HG03066 (cell line): ENCODE results near the gene SFPQ.
"Not testable (repeated sequence)": the region's sequence is repeated elsewhere in the genome, so short reads cannot be mapped to it uniquely, and the experiment has no call there.

Experiments
- ATAC-seq: cut with Tn5 transposase; IDR thresholded peaks from one replicate; pipeline ENCODE4 v1.9.1; 2021; ENCODE audit warnings: low read depth; ENCODE audit not compliant: unreplicated experiment

The SFPQ gene

DNA sequence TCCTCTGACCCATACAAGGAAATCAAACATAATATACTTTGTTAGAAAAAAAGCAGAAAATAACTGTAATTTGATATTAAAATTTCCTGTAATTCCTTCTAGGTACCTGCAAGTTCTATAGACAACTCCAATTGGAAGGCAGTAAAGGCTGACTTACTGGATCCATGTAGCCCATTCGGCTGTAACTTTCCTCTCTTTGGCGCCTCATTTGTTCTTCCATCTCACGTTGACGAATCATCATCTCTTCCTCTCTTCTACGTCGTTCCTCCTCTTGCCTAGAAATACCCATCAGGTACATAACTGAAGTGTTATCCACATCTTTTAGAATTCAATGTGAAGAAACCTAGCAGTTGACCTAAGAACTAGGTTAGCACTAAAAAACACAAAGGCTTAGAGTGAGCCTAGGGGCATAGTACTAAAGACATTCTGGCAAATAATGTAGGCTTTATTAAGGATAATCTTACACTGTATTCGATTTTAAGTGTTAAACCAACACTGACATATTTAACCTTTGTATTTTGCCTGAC is 5.1 kb downstream of the SFPQ start:
- no peak for ATAC-seq

DNA sequence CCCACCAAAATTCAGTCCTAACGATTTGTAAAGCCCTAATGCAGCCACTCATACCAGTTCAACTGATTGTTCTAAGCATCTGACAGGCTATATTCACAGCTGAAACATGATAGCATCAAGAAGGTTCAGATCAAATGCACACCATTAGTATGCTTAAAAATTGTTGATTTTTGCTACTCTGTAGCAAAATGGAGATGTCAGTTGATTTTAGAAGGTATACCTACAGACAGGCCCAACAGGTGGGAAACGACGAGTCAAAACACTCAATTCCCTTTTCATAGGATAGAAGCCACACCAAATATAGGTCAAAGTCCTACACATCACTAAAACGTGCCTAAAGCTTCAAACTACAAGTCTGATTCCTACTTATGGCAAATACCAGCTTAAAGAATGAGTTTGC is 6.7 kb downstream of the SFPQ start:
- no peak for ATAC-seq

DNA sequence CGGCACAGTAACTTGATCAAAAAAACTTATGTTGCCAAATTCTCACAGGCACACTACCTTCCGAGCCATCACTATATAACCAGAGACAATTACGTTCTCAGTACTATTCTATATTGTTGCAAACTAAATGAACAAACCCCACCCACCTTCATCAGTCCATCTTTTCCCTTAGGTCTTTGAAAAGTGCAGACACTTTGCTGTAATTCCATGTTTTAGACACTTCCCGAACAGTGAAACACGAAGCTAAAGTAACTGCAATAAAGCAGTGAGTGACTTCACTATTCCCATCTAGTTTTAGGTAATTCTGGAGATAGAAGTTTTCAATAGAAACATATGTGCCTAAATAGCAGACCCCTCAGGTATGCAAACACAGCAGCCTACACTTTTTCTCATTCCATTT is 7.7 kb downstream of the SFPQ start:
- no peak for ATAC-seq

DNA sequence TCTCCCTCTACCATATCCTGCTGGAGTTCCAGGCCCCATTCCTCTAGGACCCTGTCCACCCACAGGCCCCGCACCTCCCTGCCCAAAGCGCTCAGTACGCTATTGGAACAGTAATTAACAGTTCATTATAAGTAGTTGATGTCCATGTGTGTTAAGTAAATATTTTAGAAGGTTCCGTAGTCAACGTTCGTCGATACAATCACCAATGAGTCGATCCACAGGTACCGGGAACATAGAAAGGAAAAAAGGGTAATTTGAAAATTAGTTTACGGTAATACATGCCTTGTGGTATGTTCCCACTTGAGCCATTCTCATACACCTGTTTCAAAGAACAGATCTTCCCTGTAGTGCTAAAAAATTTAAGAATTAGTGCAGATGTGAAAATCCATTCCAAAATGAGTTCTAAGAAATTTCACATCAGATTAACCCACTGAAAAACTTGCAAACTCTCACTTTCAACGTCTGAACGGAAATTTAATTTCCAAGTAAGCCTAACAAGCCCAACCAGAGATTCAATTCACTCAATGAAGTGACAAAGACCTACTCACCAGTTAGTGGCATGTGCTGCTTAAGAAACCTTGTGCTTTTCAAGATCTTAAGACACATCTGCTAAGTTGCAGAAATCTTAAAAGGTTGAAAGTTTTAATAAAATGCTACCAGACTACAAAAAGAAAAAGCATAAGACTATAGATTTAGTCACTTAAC is 8.3 kb downstream of the SFPQ start:
- ATAC-seq: no peak

DNA sequence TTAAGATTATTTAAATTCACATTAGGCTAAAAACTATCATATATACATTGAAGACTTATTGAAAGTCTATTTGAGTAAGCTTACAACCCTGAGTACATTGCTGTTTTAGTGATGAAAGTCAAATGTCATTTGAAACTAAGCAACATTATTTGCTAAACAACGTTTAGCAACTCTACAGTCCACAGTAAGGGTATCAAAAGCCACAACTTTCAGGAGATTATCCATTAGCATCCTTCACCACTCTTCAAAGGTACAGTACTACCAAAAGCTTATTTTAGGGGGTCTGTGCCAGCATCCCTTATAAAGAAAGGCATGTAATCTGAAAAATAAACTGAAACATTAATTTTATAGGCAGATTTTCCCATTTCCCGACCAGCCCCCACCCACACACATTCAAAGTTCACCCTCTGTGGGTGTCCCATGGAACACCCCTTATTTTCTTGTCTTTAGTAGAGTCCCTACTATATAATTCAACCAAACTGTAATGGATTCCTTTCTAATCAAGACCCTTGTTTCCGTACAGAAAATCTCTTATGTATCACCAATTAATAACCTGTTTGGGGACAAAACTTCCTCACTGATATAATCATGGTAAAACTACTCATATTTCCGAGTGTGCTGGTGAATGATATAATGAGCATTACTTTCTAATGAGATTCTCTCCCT is 11.0 kb downstream of the SFPQ start:
- ATAC-seq: no peak

DNA sequence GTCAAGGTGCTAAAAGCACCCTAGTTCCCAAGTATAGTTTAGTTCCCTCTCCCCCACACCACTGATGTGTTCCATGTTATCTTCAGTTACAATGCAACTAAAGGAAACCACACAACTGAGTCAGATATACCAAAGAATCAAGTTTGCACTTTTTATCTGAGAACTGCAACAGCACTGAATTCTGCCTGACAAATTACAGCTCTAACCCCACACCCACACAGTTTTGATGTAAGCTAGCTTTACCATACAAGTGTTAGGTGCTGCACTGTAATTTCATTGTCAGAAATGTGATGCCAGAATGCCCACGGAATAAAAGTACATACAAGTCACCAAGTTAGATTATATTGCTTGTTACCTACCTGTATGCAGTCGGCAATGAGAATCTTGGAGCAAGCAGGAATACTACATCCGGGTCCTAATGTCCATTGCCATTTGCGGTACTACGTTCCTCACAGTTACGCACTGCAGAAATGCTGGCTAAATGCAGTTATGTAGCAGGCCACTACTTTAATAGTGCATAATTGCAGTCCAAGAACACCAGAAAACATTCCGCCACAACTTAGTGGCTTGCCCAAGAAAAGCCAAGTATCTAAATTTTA is 12.1 kb downstream of the SFPQ start:
- no peak for ATAC-seq

DNA sequence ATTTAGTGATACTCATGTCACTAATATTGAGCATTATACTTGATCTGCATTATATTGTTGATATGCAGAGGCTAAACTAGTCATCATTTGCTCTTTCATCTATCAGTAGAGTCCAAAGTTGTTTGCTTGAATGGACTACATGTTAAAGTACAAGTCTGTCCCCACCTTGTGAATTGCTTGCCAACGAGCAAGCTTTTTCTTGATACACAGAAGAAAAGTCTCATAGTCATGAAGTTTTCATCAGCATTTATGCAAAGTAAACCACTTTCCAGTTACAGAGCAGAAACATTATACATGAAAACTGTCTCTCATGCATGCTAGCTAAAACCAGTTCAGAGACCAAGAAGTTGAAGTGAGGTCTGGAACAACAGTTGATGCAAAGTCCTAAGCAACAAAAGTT is 13.0 kb downstream of the SFPQ start:
- no peak for ATAC-seq

DNA sequence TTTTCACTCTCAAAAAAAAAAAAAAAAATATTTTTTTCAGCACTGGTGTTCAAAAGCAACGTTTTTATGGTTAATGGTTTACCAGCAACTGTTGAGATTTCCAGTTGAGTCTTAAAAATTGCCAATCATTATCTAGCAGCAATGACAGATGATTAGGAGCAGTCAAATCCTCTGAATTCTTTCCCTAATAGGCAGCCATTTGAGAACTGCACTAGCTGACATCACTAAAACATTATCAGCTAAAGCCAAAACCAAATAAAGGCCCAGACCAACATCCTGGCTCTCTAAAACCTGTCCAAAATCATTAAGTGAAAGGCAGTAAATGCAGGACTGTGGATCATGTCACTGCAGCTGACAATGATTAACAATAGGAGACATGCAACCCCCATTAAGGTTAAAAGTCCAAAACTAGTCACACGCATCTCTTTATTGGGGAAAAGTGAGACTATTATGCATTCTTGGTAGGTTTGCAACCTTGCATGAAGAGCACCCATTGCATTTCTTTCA is 14.0 kb downstream of the SFPQ start:
- no peak for ATAC-seq

DNA sequence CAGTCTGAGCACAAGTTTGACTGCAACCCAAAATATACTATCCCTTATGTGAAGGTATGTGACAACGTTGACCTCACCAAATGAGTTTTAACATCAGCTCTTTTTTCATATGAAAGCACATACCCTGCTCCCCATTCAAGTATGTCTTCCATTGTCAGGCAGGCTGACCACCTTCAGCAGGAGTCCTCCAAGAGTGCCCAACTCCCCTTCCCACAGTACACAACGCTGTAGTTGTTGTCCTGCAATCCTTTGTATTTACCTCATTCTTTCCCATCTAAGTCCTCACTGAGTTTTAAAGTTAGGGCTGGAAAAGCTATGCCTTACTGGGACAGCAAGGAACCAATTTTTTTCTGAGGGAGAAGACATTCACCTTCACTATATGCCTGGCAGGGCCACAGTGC is 14.7 kb downstream of the SFPQ start:
- no peak for ATAC-seq

DNA sequence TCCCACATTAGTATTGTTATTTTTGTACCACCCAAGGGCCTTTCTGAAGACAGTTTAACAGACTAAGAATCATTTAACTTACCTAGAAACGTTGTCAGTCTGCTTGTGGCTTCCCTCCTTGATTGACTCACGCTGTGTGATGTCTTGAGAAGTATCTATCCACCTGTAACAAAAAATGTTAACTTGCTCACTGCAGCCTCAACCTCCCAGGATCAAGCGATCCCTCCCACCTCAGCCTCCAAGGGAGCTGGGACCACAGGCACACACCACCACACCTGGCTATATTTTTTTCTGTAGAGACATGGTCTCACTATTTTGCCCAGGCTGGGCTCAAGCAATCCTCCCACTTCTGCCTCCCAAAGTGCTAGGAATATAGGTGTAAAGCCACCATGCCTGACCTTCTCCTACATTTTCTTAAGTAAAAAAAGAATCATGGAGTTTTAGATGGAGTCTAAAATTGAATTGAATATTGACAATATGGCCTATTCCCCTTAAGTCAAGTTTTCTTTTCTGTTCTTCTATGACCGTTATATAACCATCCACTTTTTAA is 15.6 kb downstream of the SFPQ start:
- no peak for ATAC-seq

DNA sequence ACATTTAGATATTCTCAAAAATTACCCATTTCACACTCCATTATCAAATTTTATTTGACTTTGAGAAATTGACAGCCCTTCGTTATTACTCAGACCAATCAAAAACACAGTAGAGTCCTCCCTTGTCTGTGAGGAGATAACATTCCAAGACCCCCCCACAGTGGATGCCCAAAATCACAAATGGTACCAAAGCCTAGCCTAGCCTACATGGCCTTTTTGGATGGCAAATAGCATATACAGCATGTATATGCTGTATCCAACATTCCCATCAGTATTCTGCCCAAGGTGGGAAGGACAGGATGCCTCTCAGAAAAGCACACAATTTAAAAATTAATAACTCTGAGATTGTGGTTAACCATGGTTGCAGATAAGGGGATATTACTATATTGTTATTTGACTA is 17.3 kb downstream of the SFPQ start:
- no peak for ATAC-seq

DNA sequence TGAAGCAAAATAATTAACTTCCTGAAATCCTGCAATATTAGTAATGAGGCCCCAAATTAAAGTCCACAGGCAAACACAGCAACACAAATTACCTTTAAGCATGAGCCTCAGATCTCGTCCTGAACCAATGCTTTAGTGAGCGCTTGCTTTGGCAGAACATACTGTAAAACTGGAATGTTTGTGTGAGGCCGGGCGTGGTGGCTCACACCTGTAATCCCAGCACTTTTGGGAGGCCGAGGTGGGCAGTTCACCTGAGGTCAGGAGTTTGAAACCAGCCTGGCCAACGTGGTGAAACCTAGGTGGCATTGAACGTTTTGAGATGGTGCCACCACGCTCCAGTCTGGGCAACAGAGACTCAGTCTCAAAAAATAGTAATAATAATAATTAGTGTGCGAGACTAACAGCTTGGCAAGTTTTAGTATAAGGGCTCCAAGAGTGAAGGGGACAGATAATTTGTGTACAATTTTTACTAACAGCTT is 17.8 kb downstream of the SFPQ start:
- ATAC-seq: no peak

DNA sequence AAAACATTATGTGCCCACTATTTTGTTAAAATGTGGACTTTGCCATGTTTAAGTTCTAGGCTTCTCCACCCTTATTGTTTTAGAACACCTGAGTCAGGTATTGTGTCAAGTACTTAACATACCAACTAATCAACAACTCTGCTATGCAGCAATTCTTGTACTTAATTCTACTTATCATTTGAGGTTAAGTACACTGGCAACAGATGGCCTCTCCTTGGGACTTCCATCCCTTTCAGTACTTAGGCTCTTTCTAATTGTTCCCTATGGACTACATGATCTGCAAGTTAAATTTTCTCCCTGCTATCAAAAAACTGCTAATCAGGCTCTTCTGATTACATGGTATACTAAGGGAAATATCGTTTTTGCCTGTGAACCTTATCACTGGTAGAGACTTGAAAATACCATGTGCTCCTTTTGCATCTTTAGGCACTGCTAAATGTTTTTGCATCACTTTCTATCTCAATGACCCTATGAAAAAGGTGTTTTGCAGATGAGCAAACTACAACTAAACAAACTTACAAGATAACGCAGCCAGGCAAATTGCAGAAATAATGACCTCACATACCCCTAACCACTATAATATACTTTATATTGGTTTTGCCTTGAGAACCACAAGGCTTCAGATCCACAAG is 18.9 kb downstream of the SFPQ start:
- ATAC-seq: no peak

DNA sequence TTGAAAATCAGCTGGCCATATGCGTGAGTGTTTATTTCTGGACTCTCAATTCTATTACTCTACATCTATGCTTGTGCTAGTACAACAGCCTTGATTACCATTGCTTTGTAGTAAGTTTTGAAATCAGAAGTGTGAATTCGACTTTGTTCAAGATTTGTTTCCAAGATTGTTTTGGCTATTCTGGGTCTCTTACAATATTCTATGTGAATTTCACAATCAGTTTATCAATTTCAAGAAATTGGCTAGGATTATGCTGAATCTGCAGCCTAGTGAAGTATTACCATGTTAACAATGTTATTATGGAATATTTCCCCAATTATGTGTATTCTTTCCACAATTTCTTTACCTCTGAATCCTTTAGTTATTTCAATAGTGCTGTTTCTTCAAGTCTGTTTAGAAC is 19.5 kb downstream of the SFPQ start:
- ATAC-seq: no peak

DNA sequence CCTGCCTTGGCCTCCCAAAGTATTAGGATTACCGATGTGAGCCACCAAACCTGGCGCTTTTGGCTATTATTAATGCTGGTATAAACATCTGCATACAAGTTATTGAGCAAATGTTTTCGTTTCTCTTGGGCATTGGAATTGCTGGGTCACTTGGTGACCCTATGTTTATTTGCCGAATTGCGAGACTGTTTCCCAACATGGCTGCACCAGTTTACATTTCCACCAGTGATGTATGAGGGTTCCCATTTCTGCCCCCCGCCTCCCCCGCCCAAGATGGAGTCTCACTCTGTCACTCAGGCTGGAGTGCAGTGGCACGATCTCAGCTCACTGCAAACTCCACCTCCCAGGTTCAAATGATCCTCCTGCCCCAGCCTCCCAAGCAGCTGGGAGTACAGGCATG is 20.9 kb downstream of the SFPQ start:
- no peak for ATAC-seq

DNA sequence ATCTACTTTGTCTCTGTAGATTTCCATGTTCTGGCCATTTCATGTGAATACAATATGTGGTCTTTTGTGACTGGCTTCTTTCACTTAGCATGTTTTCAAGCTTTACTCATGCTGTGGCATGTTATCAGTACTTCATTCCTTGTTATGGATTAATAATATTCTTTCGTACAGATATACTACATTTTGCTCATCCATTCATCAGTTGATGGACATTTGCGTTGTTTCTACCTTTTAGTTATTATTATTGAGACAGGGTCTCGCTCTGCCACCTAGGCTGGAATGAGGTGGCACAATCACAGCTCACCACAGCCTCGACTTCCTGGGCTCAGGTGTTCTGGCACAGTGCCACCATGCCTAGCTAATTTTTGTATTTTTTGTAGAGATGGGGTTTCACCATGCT is 21.4 kb downstream of the SFPQ start:
- ATAC-seq: no peak

DNA sequence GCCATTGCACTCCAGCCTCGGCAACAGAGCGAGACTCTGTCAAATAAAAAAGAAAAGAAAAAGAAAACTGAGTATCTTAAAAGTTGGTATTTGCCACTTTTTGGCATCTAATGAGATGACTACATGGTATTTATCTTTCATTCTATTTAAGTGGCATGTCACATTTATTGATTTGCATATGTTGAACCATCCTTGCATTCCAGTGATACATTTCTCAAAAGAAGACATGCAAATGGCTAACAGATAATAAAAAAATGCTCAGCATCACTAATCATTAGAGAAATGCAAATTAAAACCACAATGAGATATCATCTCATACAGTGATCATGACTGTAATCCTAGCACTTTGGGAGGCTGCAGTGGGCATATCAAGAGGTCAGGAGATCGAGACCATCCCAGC is 28.1 kb downstream of the SFPQ start:
- no peak for ATAC-seq

DNA sequence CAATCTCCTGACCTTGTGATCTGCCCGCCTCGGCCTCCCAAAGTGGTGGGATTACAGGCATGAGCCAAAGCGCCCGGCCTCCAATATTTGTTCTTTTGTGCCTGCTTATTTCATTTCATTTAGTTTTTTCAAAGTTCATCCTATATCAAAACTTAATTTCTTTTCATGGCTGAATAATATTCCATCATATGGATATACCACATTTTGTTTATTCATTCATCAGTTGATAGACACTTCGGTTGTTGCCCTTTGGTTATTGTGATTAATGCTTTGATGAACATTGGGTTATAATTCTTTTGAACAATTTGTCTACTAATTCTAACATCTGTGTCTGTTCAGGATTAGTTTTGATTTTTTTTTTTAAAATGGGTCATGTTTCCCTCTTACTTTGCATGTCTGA is 41.7 kb downstream of the SFPQ start:
- no peak for ATAC-seq

DNA sequence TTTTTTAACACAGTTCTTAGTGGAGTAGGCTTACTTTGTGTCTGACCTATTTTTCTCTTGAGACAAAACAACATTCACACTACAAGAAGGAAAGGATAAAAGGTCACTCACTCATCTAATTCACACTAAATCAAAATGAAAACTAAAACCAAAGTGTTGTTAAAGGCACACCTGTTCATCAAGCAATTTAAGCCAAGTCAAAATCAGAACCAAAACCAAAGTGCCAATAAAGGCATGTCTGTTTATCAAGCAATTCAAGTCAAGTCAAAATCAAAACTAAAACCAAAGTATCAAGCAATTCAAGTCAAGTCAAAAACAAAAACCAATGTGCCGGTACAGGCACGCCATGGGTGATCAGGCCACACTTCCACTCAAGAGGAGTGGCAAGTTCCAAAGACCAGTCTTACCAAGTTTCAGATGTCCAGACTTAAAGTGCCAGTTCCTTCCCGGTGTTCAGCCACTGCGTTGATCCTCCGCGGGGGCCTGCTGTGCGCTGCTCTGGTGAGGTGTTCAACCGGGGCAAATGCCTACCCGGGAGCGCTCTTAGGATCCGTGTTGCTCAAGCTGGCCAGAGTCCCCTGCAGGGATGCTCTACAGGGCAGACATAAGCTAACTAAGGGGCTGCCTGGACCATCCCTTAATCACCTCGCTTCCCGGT is 46.9 kb downstream of the SFPQ start:
- ATAC-seq: not testable (repeated sequence)

DNA sequence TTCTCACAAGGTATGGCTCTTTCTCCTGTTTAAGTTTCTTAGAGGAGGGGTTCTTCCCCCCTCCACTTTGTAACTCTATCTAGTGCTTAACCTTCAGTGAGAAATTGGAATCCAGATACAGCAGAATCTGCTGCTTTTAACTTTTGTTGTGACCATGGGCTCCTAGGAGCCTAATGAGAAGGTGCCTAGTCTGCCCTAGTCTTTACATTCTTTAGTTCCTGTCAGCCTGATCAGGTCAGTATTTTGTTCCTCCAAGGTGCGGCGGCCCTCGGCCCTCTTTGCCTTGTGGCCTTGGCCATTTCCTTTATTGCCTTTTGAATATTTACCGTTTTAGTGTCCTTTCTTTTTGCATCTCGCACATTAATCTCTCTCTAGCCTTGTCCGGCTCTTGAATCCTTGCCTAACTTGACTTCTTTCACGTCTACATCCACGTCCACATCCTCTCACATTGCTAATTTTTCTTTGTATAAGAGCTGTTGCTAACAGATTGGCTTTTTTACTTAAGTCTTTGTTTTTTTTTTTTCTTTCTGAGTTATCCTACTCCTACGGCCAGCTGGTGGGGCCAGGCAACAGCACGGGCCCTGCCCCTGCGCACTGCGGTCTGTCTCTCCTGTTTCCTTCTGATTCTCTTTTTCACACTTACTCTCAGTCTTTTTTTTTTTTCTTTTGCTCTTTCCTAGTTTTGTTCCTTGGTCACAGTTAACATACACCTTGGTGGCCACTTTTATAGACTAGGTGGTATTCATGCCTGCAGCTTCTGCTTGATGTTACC is 49.0 kb downstream of the SFPQ start:
- ATAC-seq: no peak
